ENCODE data around the gene LDB2.

LDB2 gene

GRCh38 chr4:16838226-16838875, 60.1 kb downstream of the LDB2 start:
- no peak for DNase-seq

- DNase-seq: no peak
Measured at GRCh38 chr4:16837475-16837874, 61.0 kb downstream of the LDB2 start.

- no peak for DNase-seq
Measured at GRCh38 chr4:16836324-16836723, 62.1 kb downstream of the LDB2 start.

GRCh38 chr4:16835597-16836247, 62.7 kb downstream of the LDB2 start:
- DNase-seq: no peak

DNA sequence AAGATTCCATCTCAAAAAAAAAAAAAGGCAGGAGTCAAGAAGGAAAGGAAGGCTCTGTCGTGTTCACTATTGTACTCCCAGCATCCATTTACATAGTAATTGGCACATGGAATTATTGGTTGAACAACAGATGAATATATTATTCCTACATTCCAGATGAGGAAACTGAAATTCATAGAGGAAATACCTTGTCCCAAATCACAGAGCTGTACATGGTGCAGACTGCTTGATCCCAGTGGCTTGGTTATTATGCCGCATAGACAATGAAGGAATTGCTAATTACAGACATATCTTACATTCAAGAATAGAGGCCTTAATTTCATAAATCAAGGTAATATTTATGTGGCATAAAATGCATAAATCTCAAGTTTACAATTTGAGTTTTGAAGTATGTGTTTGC, 63.6 kb downstream of the LDB2 start:
- DNase-seq: no peak

- no peak for DNase-seq
Measured at GRCh38 chr4:16833722-16834121, 64.7 kb downstream of the LDB2 start.

DNA sequence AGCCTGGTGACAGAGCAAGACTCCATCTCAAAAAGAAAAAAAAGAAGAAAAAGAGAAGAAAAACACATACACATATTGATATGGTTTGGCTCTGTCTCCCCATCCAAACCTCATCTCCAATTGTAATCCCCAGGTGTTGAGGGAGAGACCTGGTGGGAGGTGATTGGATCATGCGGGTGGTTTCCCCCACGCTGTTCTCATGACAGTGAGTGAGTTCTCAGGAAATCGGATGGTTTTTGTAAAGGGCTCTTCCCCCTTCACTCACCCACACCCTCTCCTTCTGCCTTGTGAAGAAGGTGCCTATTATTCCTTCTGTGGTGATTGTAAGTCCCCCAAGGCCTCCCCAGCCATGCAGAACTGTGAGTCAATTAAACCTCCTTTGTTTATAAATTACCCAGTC, 68.4 kb downstream of the LDB2 start:
- no peak for DNase-seq

DNA sequence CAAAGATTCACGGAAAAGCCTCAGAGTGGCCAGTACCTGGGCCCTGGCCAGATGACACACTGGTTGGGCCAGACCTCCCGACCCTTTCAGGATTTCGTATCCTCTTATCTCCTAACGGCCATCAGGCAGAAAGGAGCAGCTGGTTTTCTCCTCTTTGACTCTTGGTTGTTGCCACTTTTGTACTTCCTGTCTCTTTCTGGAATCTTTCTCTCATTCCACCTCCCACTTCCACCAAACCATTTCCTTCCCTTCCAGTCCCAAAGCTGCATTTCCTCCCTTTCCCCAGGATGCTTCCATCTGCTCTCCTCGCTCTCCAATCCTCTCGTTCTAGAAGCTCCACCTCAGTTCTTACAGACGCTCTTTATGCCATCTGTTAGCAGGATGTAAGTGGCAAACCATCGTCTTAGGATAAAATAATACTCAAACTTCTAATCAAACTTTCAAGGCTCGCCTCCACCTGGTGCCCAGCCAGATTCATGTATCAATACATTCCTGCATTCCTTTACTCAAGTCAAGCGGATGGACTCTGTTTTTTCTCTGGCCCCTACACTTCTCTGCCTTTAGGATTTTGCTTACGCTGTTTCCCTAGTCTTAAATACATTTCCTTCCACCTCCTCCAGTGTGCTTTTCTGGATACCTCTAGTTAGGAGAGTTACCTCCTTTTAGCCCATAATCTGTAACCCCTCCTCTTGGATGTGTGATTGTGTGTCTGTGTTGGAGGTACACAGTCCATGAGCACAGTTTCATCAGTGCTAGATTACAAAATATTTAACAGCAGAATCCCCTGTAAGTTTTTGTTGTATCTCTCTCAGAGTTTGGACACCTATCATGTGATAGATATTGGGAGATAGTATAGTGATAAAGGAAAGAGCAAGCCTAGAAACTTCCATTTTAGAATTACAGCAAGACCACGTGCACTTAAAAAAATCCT, 70.4 kb downstream of the LDB2 start:
- DNase-seq: no peak

DNA sequence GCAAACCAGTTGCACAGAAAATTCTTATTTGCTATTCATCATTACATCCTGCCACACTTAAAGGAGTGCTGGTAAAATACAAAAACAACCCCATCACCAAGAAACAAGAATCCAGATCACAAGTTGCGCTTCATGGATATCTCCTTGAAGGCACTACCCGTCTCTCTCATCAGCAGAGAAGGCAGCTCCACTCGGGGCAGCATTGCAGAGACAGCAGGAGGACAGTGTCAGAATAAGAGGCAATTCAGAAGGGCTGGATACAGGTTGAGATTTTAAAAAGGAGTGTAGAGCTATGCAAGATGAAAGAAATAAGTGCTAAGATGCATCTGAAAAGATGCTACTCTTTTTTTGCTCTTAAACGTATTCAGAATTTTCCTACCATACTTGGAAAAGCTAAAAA, 71.4 kb downstream of the LDB2 start:
- no peak for DNase-seq

DNA sequence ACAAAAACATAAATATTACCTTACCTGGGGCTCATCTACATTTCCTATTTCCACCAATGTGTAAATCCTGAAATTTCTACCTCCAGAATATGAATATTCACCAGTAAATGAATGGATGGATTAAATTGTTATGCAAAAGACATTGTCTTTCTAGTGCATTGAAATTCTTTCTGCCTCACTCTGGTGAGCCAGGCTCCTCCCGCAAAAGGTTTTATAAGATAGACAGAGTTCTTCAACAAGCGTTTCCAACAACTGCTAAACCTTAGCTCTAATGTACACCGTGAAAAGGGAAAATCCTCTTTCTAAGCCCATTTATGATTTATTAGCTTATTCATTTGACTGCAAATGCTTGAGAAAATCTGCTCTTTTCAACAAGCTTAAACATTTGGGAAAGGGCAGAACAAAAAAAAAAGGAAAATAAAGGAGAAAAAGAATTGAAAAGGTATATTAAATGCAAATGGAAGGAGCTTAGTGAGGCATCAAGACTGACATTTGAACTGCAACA, 72.0 kb downstream of the LDB2 start:
- no peak for DNase-seq

- no peak for DNase-seq
Measured at GRCh38 chr4:16824278-16824806, 74.1 kb downstream of the LDB2 start.

DNA sequence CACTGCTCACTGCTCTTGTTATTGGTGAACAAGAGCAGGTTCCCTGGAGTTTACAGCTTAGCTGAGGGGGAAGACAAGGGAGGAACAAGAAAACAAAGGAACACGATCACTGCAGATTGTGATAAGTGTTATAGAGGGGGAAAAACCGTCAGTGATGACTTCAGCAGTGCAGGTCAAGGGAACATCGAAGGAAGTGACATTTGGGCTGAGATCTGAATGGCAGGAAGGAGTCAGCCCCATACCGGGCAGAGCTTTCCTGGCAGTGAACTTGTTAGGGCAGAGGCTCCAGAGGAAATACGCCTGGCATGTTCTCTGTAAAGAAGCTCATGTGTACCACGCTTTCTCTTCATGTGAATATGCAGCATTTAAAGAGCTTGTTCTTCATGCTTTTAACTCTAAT, 78.1 kb downstream of the LDB2 start:
- no peak for DNase-seq

DNA sequence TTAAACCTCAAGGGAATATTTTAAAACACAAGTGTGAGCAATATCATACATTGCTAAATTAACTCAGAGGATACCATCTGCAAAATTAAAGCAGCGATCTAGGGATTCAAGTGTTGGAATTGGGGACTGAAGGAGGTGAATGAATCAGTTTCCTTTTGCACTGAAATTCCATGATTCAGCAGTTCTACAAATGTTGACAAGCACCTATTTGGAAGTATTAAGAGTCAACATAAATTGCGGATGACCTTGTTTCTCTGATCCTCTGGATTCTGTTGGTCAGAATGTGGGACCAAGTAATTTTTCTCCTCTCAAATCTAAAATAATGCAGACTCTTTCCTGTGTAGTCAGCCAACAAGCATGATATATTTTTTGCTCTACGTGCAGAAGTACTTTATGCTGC, 78.8 kb downstream of the LDB2 start:
- no peak for DNase-seq

- no peak for DNase-seq
Measured at GRCh38 chr4:16818005-16818404, 80.4 kb downstream of the LDB2 start.

DNA sequence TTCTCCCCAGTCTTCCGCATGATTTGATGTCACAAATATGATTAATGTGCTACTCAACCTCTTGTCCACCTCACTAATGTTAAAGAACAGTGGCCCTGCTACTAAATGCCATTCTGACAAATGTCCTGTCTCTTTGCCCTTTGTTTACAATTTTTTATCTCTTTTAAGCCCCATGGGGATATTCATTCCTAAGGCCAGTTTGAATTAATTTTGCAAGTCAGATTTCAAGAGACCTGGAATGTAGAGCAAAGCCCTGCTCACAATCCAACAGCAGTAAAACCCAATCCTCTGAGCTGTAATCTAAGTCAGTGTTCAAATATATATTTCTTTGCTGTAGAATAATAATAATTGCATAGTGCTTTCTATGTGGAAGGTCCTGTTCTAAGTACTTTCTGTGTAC, 81.2 kb downstream of the LDB2 start:
- no peak for DNase-seq

- no peak for DNase-seq
Measured at GRCh38 chr4:16814361-16814760, 84.1 kb downstream of the LDB2 start.

DNA sequence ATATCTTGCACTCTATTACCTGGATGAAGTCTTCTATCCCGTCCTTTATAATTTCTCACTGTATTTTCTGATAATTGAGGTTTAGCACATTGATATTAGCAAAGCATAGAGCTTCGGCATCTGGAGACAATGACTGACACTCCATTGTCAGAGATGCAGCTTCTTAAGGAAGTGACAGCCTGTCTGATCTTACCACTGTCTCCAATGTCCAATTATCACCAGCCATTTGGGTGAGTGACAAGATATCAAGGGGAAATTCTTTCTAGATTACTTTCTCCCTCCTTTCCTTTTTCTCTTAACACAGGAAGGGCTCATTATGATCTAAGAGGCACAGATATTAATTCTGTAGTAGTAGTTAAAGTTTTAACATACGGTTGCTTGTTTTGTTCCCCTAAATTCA, 86.4 kb downstream of the LDB2 start:
- no peak for DNase-seq

DNA sequence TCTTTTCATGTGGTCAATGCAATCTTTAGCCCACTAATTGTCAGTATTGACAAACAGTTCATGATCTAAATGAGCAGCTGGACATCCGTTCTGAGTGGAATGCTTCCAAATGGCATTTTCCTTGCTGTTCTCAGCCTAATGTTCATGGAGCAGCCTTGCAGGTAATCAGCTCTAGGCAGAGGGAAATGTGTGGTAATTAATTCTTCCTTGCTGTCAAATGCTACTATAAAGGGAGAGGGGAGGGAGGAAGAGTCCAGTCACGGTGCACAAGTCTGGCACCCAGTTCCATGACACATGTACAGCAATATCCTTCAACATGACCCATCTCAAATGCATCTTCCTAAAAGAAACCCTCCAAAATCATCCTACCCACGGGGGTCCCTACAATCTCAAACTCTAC, 88.5 kb downstream of the LDB2 start:
- no peak for DNase-seq

DNA sequence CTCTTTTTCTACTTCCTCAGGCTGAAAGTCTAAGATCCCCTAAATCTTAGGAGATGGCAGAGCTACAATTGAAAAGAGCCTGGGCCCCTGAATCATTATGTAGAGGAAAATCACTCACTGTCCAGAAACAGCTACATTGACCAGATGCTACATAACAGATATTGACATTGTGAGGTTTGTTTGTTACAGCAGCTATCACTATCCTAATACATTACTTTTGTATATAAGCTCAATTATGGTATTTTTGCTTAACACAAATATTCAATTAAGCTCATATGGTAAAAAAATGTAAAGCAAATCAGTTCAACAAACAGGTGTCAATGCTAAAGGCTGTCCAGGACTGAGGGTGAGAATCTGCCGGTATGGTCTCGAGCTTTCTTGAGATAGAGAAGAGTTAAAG, 89.4 kb downstream of the LDB2 start:
- DNase-seq: no peak

DNA sequence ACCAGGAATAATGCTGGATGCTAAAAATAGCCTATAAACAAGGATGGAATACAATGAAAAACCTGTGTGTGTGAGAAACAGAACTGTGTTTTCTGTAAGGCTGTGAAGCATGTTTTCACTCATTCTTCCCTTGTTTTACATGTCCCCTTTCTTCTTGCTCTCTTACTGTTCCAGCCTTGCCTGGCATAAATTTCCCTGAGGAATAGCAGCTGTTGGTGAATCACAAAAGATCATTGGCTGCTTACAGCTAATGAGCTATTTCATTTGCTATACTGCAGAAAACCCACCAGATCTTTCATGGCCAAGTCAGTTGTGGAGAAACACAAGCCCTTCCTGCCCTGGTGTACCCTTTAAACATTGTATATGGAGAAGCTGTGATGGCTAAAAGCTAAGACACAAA, 91.1 kb downstream of the LDB2 start:
- DNase-seq: no peak

- DNase-seq: no peak
Measured at GRCh38 chr4:16804581-16804980, 93.9 kb downstream of the LDB2 start.

- DNase-seq: no peak
Measured at GRCh38 chr4:16802044-16802443, 96.4 kb downstream of the LDB2 start.

DNA sequence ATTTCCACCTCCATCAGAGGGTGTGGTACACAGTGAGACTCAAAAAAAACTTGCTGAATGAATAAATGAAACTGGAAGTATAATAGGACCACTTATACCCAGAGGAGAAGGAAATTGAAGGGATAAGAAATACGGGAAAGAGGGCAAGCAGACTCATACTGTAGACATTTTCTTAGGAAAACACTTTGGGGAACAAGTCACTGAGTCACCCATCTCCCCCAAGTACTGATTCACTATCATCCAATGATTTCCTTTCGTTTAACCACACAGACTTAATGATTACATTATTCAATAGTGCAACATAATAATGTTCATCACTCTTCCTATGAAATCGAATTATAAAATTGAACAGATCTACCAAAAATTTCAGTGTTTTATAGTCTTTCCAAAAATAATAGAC, 97.1 kb downstream of the LDB2 start:
- no peak for DNase-seq
